ENCODE measurements around the gene CNTLN.
"Not testable (repeated sequence)": the region's sequence is repeated elsewhere in the genome, so short reads cannot be mapped to it uniquely, and the experiment has no call there.

The CNTLN gene

DNA sequence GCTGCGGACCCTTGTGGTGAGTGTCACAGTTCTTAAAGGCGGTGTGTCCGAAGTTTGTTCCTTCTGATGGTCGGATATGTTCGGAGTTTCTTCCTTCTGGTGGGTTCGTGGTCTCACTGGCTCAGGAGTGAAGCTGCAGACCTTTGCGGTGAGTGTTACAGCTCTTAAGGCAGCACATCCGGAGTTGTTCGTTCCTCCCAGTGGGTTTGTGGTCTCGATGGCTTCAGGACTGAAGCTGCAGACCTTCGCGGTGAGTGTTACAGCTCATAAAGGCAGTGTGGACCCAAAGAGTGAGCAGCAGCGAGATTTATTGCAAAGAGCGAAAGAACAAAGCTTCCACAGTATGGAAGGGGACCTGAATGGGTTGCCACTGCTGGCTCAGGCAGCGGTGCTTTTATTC, 42.7 kb downstream of the CNTLN start:
- DNase-seq: not testable (repeated sequence)

DNA sequence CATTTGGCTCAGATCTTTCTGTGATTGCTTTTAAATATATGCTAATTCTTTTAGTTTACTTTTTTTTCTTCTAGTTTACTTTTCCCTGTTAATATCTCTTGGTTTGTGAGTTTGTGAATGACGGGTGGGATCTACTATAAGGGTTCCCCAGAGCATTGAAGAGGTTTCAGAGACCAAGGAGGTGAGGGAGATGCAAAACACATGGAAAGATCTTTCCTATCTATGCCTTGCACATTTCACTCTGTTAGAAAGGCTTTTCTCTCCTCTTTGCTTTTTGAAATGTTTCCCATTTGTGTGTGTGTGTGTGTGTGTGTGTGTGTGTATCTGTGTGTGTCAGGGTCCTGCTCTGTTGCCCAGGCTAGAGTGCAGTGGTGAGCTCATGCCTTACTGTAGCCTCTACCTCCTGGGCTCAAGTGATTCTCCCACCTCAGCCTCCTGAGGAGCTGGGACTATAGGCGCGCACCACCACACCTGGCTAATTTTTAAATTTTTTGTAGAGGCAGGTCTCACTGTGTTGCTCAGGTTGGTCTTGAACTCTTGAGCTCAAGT, 50.7 kb downstream of the CNTLN start:
- DNase-seq: no peak

DNA sequence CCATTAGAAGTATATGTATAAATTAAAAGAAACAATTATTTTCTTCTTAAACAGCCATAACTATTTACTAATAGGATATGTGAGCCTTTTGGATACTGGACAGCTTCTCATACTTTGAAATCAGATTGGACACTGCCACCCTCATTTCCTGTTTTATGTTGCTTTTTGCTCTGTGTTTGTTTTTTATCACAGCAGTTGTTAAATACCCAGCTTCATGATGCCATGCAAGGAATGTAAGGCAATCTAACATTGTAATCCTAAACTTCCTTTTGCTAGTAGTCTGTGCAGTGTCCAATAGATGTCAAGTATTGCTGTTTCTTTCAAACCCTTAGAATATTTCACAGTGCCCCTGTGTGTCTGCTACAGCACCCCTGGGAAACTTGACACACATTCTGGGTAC, 56.2 kb downstream of the CNTLN start:
- DNase-seq: no peak

DNA sequence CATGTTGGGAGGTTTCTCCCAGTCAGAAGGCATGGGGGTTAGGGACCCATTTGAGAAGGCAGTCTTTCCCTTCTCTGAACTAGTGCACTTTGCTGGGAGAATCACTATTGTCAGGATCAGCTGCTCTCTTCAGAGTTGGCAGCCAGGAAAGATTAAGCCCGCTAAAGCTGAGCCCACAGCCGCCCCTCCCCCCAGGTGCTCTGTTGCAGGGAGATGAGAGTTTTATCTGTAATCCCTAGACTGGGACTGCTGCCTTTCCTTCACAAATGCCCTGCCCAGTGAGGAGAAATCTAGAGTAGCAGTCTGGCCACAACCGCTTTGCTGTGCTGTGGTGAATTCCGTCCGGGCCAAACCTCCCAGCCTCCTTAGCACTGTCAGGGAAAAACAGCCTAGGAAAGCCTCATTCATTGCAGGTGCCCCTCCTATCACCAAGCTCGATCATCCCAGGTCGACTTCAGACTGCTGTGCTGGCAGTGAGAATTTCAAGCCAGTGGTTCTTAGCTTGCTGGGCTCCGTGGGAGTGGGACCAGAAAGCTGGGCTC, 69.8 kb downstream of the CNTLN start:
- DNase-seq: no peak

DNA sequence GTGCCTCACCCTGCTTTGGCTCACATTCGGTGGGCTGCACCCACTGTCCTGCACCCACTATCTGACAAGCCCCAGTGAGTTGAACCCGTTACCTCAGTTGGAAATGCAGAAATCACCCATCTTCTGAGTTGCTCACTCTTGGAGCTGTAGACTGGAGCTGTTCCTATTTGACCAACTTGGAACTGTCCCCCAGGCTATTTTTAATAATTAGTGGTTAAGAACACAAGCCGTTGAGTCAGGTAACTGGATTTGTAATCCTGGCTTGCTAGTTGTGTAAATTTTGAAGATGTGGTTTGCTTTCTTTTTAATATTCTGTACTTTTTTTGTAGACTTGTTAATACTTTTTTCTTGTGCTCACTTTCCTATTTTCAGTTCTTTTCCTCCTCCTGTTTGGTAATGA, 81.2 kb downstream of the CNTLN start:
- no peak for DNase-seq

DNA sequence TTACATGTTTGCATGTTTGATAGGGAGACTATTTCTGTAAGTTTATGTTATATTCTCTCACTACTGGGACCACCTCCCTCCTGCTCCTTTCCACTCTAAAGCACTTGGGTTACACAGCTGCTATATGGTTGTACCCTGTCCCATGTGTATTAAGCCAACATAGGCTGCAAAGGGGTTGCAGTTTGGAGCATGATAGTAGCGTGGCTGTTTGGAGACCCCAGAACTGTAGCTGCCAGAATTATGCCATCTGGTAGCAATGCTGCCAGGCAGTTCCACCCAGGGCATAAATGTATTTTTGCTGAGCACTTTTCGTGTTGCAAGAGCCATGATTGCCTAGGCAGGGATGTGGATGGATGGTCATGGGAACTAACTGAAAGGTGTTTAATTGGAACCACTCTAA, 81.8 kb downstream of the CNTLN start:
- peak; percentile 11 for DNase-seq

DNA sequence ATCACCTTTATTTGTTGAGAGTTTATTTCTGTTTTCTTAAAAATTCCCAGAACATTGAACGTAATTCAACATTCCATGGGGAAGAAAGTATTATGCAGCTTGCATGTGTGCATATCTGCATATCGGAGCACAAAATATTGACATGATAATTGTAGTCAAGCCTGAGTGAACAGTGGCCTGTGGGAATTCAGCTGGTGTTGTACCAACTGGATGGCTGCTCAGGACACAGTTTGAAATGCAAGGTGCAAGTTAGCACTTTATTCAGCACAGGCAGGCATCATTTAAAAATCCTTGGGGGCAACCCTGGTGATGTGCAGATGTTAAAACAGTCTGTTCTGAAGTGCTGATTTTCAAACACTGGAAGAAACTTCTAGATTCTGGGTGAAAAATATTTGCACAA, 82.4 kb downstream of the CNTLN start:
- DNase-seq: peak; percentile 12

DNA sequence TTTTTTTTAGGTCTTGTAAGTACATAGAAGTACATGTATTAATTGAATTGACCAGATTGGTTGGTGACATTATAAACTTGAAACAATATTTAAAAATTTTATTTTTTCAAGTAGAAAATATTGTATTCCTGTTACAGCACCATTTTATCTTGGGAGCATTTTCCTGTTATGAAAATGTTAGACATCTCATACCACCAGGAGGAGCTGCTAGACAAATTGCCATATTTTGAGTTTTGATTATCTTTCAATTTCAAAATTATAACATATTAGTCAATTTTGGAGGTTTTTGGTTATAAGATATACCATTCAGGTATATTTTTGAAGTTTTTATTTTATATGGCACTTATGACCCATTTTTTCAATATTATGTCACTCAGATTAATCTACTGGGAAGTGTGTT, 84.4 kb downstream of the CNTLN start:
- DNase-seq: peak; percentile 6

DNA sequence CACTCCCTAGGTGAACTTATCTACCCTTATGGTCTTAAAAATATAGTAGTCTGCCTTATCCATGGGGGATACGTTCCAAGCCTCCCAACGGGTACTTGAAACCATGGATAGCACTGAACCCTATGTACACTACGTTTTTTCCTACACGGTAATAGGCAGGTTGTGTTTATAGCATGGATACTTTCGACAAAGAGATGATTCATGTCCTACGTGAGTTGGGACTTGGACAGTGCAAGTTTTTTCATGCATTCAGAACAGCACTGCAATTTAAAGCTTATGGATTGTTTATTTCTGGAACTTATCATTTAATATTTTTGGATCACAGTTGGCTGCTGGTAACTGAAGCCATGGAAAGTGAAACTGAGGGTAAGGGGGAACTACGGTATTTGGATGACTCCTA, 88.1 kb downstream of the CNTLN start:
- no peak for DNase-seq

DNA sequence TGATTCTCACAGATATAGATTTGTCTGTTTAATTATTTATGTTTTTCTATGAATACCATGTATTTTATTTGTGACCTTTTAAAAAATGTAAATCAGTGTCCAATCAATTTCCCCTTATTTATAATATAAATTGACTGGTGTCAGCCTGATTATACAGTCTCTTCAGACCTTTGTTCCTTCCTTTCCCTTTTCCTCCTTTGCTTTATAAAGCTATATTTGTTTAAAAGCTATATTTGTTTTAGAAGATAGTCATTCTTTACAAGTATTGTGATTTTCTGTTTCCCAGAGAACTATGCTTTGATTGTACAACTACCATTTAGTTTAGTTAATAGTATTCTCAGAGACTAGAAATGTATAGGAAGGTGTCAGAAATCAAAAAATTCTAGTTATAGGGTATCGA, 90.6 kb downstream of the CNTLN start:
- DNase-seq: no peak

DNA sequence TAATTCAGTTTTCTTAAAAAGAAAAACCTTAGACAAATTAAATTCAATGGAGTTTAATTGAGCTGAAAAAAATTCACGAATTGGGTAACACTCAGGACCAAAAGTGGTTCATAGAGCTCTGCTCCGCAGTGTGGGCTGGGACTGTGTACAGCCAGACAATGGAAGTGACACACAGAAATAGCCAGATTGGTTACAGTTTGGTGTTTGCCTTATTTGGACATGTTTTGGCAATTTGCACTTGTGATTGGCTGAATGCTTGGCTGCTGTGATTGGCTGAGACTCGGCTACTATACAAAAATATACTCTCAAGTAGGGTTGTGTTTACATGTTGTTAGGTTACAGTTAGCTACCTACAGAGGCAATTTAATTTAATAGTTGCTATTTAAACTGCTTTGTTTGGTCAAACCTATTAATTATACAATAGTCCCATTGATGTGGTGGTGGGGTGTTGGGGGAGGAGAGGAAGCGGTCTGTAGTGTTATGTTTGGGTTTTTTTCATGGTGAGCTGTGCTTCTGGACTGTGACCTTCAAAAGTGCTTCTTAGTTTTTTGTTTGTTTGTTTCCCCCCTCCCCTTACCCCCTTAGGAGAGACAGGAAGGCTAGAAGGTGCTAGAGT, 95.2 kb downstream of the CNTLN start:
- no peak for DNase-seq

DNA sequence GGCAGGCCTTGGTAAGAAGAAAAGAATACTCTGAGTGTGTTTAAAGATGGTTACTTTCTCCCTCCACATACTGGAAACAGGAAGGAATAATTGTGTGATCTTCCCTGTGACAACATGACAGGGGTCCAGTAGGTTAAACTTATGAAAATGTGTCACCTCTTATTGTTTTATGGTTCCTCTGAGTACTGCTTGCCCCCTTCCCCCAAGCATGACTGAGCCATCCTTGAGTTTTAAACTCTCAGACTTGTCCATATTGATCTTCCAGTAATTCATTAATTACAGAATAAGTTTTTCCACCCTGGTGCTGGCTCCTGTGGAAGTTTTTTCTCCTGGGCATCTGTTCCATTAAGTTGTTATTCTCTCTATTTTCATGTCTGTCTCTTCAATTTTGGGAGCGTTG, 95.8 kb downstream of the CNTLN start:
- DNase-seq: no peak

DNA sequence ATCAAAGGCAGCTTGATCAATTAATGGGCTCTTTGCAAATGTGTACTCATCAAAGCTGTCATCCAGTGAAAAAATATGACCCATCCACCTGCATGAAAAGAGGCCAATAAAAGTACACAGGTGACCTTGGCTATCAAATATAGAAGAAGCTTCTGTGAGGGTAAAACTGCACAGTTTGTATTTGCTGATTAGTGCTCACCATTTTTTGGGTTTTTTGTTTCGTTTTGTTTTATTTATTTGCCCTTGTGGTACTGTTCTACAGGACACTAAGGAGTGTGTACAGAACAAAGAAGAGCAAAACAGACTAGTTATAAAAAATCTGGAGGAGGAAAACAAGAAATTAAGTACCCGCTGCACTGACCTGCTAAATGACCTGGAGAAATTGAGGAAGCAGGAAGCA, 101.3 kb downstream of the CNTLN start:
- no peak for DNase-seq

DNA sequence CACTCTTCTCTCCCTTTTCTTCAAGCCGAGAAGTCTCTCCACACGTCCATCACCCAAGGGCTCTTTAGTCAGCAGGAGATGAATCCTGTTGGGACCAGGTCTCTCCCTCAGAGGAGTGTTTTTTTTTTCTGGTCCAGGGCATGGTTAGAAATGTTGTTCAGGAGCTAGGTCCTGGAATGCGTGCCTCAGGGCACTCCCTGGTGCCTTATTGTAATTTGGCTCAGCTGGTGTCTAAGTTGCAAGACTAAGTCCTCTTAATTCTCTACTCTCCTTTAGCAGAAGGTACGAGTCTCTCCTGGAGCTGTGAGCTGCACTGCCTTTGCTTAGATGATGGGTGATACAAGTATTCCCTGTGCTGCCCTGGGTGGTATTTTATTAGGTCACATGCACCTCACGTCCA, 111.9 kb downstream of the CNTLN start:
- DNase-seq: no peak

DNA sequence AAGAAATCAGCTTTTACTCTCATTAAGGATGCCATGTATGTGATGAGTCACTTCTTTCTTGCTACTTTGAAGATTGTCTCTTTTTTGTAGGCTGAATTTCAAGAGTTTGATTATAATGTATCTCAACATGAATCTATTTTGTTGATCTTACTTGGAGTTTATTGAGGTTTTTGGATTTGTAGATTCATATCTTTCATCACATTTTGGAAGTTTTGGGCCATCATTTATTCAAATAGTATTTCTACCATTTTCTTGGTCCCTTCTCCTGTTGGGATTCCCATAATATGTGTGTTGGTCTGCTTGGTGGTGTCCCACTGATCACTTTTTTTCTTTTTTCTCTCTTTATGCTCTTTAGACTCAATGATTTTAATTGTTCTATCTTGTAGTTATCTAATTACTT, 116.3 kb downstream of the CNTLN start:
- DNase-seq: no peak

DNA sequence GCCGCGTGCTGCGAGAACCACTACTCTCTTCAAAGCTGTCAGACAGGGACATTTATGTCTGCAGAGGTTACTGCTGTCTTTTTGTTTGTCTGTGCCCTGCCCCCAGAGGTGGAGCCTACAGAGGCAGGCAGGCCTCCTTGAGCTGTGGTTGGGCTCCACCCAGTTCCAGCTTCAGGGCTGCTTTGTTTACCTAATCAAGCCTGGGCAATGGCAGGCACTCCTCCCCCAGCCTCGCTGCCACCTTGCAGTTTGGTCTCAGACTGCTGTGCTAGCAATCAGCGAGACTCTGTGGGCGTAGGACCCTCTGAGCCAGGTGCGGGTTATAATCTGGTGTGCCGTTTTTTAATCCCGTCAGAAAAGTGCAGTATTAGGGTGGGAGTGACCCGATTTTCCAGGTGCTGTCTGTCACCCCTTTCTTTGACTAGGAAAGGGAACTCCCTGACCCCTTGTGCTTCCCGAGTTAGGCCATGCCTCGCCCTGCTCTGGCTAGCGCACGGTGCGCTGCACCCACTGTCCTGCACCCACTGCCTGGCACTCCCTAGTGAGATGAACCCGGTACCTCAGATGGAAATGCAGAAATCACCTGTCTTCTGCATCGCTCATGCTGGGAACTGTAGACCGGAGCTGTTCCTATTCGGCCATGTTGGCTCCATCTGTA, 133.8 kb downstream of the CNTLN start:
- DNase-seq: not testable (repeated sequence)

DNA sequence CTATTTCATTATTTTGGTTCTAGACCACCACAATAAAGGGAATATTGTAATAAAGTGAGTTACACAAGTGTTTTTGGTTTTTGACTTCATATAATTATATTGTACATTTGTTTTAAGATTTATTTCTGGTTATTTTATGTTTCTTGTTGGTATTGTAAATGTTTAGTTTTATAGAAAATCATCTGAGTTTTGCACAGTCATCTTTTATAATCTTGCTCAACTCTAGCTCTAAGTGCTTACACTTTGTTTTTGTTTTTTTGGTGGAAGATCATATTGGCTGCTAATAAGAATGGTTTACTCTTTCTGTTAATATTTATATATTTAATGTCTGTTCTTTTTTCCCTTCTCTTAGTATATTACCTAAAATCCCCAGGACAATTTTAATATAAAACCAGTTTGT, 135.0 kb downstream of the CNTLN start:
- no peak for DNase-seq

DNA sequence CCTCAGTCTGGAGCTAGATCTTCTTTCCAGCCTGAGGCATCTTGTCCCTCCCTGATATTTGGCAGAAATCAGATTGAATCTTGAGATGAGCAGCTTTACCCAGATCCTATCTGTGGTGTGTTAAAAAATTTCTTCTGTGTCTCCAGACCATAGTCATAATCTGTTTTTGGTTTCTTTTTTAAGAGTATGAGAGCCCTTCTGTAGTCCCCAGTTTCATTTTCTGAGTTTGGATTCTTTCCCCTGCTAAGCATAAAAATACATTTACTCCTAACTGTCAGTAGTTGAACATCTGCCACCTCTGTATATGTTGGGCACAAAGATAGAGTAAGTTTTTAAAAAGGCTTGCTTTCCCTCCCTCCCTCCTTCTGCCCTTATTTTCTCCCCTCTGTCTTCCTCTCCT, 137.7 kb downstream of the CNTLN start:
- no peak for DNase-seq

DNA sequence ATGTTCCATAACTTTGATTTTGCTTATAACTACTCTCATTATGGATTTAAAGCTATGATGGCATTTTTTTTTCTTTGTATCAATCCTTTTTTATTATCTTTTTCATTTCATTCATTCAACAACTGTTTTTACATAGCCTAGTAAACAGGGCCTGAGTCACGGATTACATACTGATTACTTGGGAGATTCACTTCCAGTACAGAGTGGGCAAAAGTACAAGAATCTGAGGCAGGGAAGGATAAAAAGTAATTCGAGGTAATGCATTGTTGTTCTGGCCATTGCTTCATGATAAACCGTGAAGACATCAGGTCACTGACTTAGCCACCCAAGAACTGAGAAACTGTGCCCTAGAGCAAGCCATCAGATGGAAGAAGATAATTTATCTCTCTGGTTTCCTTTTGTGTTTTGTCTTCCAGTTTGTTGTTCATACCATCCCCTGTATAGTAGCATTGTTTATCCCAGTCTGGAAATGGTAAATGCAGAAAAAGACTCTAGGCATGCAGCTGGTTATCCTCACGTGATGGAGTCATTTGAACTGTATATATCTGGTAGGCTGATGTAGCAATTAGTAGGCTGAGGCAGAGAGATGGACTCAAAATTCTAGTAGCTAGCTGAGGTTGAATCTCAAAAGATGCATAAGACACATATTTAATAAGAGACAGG, 145.6 kb downstream of the CNTLN start:
- no peak for DNase-seq

DNA sequence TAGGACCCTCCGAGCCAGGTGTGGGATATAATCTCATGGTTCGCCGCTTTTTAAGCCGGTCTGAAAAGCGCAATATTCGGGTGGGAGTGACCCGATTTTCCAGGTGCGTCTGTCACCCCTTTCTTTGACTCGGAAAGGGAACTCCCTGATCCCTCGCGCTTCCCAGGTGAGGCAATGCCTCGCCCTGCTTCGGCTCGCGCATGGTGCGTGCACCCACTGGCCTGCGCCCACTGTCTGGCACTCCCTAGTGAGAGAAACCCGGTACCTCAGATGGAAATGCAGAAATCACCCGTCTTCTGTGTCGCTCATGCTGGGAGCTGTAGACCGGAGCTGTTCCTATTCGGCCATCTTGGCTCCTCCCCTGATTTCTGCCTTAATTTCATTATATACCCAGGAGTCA, 155.8 kb downstream of the CNTLN start:
- not testable (repeated sequence) for DNase-seq

DNA sequence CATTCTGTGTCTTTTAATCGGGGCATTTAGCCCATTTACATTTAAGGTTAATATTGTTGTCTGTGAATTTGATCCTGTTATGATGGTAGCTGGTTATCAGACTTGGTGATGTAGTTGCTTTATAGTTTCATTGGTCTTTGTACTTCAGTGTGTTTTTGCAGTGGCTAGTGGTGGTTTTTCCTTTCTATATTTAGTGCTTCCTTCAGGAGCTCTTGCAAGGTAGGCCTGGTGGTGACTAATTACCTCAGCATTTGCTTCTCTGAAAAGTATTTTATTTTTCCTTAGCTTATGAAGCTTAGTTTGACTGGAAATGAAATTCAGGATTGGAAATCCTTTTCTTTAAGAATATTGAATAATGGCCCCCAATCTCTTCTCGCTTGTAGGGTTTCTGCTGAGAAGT, 156.9 kb downstream of the CNTLN start:
- no peak for DNase-seq

DNA sequence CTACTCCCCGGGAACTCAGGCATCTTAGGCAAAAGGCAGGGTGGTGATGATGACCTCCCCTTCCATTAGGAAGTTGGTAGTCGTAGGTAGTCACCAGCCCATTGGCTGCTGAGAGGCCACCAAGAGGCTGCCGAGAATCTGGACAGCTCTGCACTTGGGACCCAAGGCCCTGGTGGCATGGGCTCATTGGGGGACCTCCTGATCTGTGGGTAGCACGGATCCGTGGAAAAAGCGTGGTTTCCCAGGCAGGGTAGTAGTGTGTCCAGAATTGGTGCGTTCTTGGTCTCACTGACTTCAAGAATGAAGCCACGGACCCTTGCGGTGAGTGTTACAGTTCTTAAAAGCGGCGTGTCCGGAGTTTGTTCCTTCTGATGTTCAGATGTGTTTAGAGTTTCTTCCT, 158.8 kb downstream of the CNTLN start:
- no peak for DNase-seq

DNA sequence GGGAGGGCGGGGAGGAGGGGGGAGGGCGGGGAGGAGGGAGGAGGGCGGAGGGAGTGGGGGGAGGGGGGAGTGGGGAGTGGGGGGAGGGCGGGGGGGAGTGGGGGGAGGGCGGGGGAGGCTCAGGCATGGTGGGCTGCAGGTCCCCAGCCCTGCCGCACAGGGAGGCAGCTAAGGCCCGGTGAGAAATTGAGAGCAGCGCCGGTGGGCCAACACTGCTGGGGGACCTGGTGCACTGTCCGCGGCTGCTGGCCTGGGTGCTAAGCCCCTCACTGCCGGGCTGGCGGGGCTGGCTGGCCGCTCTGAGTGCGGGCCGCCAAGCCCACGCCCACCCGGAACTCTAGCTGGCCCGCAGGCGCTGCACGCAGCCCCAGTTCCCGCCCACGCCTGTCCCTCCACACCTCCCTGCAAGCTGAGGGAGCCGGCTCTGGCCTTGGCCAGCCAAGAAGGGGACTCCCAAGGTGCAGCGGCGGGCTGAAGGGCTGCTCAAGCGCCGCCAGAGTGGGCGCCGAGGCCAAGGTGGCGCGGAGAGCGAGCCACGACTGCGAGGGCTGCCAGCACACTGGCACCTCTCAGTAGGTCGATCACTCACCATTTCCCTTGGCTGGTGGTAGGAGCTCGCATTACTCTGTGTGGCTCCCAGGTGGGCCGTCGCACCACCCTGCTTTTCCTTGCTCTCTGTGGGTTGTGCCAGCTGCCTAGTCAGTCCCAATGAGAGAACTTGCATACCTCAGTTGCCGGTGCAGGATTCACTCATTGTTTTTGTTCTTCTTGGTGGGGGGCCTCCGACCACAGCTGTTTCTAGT, 160.2 kb downstream of the CNTLN start:
- no peak for DNase-seq

All from NCI-H1694 treated with DMSO at 0.1 percent for 48 hours (cell line).